T47D (cell line): ENCODE measurements around the gene PGGT1B.

Source experiments
- DNase-seq, 2 experiments: peaks; one replicate each; pipeline versions ENCODE4 v3.0.0 to v3.0.0-alpha.2; 2011 to 2012; ENCODE audit warnings: low read depth in 1 of 2, low spot score in 1 of 2
- JUND ChIP-seq: IDR thresholded peaks from 2 replicates; pipeline ENCODE4 v1.6.1; 2012; ENCODE audit warnings: low read depth
- in situ Hi-C: cut with HindIII; loops from 2 replicates; pipeline ENCODE4 v1.10.0; 2016; ENCODE audit warnings: low sequenced_read_pairs, low pct_unique_long_range_greater_than_20kb

The PGGT1B gene

DNA sequence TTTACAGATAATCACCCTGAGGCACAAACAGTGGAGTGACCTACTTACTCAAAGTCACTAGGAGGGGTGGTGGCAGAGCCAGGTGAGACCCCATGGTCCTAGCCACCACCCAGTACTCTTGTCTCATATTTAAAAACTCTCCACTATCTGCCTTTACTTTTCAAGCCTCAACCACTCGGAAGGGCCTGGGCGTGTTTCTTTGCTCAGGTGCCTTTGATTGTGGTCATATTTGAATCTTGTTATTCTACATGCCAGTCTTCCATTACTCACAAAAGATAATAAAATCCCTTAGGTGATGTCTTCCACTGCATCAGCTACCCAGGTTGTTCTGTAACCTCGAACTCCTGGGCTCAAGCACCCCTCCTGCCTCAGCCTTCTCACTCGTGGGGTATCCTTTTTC lies 72.3 kb downstream of the PGGT1B start:
- DNase-seq: no peak
- in situ Hi-C loops: no loop called here
- no peak for TF ChIP-seq JUND

DNA sequence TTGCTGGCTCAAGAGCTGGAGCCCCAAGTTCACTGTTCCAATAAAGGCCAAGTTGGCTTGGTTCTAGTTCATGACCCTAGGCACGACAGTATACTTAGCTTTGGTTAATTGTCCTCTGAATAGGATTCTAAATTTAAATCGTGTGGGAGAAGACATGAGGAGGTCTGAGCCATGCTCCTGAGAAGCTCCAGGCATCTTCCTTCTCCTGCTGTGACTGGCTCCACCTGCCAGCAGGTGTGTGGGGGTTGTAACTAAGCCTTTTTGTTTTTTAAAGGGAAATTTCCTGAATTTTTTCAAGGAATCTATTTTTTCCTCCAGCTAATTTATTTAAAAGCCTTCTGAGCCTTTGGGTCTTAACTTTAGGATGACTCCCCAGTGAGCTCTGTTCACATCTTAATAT lies 72.8 kb downstream of the PGGT1B start:
- no peak for DNase-seq
- no peak for TF ChIP-seq JUND
- in situ Hi-C loops: no loop called here

DNA sequence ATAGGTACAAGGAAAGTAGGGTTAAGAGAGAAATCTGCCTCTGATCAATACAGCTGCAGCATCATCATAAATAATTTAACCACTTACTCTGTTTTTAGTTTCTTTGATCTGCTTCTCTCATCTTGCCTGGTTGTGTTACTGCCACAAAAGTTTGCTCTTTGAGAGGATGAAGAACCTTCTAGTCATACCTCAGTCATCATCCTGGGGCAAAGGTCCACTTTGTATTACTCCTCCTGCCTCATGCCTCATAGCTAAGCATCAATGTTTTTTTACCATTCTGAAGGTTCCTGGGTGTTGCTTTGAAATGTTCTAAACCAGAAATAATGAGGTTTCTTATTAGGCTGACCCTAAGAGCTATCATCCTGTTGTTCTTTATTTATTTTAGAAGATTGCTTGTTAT lies 75.9 kb downstream of the PGGT1B start:
- no peak for TF ChIP-seq JUND
- in situ Hi-C loops: no loop called here
- no peak for DNase-seq

DNA sequence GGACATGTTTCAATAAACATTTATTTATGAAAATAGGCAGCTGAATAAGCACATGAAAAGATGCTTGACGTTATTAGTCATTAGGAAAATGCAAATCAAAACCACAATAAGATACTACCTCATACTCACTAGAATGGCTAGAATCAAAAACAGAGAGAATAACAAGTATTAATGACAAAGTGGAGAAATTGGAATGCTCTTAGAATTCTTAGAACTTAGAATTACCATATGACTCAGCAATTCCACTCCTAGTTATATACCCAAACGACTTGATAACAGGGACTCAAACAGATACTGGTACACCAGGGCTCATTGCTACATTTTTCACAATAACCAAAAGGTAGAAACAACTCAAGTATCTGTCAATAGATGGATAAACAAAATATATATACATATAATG lies 77.9 kb downstream of the PGGT1B start:
- no peak for DNase-seq
- TF ChIP-seq JUND: no peak
- in situ Hi-C loops: no loop called here

DNA sequence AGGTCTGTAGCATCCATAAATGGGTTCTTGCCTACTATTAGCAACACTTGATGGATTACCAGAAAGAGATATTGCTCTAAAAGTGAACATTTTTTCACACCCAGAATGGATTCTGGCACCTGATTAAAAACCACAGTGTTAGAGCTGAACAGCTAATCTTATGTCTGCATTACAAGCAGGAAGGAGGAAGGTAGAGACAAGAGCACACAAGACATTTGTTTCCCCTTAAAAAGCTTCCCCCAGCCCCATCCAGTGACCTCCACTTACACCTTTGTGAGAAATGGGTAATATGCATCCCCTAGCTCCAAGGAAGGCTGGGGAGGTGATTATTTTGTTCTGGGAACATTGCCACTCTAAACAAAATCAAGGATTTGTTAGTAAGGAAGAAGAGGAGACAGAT lies 80.9 kb downstream of the PGGT1B start:
- in situ Hi-C loops: no loop called here
- DNase-seq: no peak
- TF ChIP-seq JUND: no peak

DNA sequence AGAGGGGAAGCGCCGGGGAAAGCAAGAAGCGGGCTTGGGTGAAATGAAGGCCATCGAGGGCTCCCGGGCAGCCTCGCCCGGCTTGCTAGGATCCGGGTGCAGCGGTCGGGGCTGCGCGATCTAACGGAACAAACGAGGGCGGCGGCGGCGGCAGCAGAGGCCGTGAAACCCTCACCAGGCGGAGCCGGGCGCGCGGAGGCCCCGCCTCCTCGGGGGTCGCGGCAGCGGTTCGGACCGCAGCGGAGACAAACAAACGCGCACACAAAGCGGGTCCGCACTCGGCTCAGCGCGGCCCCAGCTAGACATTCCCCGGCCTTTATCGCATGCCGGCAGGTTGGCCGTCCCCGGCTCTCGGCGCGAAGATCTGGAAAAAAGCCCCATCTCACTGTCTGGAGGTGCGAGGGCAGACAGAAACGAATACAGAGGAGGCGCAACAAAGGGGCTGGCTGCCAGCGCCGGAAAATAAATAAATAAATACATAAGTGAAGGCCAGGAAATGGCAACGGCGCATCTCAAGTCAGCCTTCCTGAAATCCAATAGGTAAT lies 82.4 kb downstream of the PGGT1B start:
- no peak for DNase-seq
- TF ChIP-seq JUND: no peak
- in situ Hi-C loops: no loop called here

DNA sequence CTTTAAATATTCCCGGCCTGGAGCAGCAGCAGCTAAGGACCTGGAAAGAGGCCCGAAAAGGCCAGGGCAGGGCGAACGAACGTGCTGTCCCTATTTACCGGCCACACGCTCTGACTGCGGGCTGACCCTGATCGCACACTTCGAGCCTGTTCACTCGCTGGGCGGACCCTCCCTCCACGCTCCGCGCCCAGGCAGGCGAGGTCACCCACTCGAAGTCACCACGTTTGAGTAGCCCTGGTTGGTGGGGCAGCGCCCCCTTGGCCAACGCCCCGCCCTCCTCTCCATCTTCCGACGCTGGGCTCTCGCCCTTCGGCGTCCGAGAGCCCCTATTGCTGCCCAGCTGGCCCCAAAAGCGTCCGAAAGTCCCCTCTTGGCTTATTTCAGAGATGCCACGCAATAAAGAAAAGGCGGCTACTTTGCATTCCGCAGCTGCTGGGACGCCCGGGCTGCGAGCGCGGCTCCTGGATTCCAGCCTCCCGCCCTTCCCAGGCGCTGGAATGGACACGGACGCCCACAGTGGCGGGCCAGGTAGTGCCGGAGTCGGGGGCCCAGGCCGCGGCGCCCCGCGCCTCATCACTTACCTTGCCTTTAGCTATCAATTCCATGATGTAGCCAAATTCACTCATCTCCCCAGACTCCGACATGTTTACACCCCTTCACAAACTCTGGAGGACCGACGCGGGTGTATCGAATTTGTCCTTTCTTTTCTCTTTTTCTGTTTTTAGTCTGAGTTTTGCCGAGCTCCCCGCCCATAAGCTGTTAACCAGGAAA lies 83.1 kb downstream of the PGGT1B start:
- DNase-seq: no peak
- in situ Hi-C loops: no loop called here
- TF ChIP-seq JUND: no peak

DNA sequence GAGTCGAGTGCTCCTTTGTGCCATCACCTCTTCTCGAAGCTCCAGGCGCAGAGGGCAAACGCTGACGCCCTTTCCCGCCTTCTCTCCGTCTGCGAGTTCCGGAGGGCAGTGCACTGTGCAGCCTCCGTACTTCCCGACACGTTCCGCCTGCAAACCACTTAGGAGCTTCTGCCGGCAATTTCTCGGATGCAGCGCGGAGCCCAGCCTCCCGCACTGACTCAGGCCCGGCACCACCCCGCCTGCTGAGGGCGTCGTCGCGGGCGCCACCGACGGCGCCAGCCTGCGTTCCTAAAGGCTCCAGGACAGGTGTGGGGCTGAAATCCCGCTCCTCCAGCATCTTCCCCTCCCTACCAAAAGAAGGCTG lies 83.7 kb downstream of the PGGT1B start:
- no peak for TF ChIP-seq JUND
- in situ Hi-C loops: no loop called here
- DNase-seq: no peak

DNA sequence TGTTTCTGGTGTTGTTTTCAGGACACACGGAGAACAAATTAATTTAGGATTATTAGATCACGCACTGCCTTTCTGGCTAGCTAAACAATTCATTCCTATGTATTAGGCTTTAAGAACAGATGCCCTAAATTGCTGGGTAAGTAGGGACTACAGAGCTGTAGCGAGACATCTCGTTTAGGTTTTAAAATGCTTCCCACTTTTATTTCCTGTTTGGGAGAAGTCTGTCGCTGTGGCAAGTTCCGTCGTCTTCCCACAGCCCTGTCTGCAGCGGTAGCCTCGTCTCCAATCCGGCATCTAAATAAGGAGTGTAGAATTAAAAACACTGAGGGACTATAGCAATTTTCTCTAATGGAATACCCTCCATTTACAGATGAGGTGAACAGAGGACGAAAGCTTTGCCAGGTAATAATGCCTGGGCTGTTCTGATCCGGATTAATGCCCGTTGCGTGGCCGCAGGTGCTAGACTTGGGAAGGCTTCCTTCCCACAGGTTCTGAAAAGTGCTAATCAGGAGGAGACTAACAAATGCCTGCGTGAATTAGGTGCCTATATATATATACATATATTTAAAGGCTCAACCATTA lies 91.7 kb downstream of the PGGT1B start:
- in situ Hi-C loops: no loop called here
- DNase-seq: peak in 1 of 2 experiments; percentile 36
- TF ChIP-seq JUND: no peak

DNA sequence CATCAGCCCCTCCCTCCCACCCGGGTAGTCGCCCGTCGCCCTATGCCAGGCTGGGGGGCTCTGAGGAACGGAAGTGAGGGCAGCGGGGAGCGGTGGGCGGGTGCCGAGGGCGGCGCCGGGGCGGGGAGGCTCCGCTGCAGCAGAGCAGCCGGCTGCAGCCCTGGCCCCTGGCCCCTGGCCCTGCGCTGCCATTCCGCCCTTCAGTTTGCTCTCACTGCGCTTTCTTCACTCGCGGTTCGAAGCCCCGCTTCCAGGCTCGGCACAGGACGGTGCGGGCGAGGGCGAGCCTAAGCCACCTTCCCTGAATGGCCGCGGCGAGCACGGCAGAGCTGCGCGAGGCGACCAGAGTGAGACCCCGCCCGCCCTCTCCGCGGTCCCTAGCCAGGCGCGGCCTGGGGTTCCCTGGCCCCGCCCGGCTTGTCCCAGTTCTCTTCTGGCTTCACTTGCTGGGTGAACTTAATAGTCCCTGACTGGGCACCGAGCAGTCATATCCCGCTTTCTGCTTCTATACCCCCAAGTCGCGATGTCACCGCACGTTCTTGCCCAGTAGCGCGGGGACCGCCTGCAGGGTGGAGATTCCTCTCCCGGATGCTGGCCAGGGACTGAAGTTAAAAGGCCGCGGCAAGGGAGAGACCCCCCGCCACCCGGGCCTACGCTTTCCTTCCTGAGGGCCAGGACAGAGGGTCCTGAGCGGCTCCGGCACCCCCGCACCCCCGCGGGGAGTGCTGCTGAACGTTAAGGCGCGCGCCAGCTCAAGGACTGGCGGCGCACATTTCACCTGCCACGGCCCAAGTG lies 92.3 kb downstream of the PGGT1B start:
- in situ Hi-C loops: no loop called here
- no peak for TF ChIP-seq JUND
- peak in 1 of 2 experiments; percentile 41 for DNase-seq

DNA sequence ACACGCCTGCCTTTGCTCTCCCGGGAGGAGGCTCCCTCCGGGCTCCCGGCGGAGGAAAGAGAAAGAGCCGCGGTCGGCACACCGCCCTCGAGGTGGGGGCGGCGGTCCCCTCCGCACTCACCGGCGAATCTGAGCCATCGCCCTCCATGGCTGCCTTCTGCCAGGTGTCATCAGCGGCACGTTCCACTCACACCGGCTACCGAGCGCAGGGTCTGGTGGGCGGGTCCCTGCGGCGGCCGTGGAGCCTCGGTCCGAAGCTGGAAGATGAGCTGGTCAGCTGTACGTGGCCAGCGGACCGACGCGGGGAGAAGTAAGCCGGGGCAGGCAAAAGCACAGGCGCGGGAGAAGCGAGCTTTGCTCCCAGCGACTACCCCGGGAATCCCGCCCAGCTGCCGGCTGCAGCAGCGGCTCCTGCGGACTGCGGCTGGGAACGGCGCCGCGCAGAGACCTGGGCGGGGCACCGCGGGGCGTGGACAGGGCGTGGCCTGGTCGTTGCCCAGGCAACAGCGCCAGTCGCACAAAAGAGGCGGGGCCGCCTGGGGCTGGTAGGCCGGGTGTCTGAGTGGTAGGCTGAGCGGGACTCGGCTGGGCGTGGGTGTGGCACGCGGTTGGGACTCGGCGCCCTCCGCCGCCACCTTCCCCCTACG lies 93.1 kb downstream of the PGGT1B start, which contains the start of gene TRIM36:
TSS of gene TRIM36 (minus strand) at position 422 of the 647 bp plus-strand sequence. CDS start at position 148, 274 bp downstream.
- TF ChIP-seq JUND: no peak
- peak; percentile 70 to 98 for DNase-seq
- in situ Hi-C loops: no loop called here

DNA sequence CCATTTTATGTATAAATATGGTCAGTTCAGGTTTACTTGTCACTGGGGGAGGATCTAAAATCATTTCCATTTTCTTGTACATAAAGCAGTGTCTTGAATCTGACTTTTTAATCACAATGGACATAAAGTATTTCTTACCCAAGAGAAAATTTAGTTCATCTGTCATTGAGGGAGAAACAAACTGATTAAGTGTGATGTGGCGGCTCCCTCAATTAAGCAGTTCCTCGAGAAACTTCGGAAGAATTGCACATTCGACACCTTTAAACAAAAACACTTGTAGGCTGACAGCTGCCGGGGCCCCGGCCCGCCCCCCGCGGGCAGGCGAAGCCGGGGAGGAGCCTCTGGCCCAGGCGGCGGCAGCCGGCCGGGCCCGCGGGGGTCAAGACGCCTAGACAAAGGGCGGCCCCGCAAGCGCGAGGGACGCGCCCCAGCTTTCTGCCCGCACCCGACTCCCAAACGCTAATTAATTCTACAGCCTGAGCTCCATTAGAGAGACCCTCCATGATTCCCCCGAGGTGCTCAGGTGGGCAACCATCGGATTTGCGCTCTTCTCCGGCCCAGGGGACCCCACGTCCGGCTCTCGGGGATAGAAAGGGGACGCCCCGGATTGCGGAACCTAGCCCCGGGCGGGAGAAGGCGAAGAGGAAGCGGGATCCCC lies 93.7 kb downstream of the PGGT1B start:
- DNase-seq: peak in 1 of 2 experiments; percentile 31
- no peak for TF ChIP-seq JUND
- in situ Hi-C loops: no loop called here
